Measurements from ENCODE around the gene TRMT61B.

DNA sequence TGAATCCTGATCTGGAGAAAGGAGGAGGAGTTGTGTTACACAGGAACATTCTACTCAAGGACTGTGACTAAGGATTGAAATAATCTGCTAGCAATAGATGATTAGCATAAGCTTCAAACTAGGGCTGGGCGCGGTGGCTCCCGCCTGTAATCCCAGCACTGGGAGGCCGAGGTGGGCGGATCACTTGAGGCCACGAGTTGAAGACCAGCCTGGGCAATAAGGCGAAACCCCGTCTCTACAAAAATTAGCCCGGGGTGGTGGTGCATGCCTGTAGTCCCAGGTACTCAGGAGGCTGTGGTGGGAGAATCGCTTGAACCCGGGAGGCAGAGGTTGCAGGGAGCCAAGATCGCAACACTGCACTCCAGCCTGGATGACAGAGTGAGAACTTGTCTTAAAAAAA is 1.5 kb downstream of the TRMT61B start:
- TF ChIP-seq POLR2A (IDR thresholded peaks at IDR 0.05; ENCODE audit: low read length): no peak
- no peak for TF ChIP-seq GATA1 (IDR thresholded peaks at IDR 0.05; ENCODE audit: low read depth, low read length)

Measured in erythroblast (primary cell).